Endothelial cell of umbilical vein (primary cell): ENCODE measurements around the gene ALB. TPM values are rescaled to one million over a fixed set of nuclear protein-coding genes. Genes with fewer than 3 reads are reported as not detected.

Experiments
- BruUV-seq: library from RNA; stranded (reverse); fragments of 400-500 nt; replicated peaks from 2 replicates; lab custom pipeline; 2021; lab: Mats Ljungman, UMichigan
- CTCF ChIA-PET: fragments of 300-600, 350-600 bp; sonication (Branson Sonifier 250); formaldehyde crosslinking; loops from one replicate; lab custom pipeline; 2021; ENCODE audit warnings: antibody characterized with exemption, inconsistent platforms; lab: Charles Lee
- POLR2A ChIA-PET: fragments of 300-600, 350-600 bp; sonication (Branson Sonifier 250); formaldehyde crosslinking; loops from one replicate; lab custom pipeline; 2021; ENCODE audit warnings: antibody characterized with exemption, inconsistent platforms; lab: Charles Lee
- DNase-seq: peaks from one replicate; pipeline ENCODE4 v3.0.0-alpha.2; 2011; ENCODE audit warnings: low read depth, low spot score
- FAIRE-seq: peaks from 2 replicates; lab custom pipeline; 2011; peaks lifted over from hg19 to GRCh38; lab: Jason Lieb, UNC
- H2AFZ ChIP-seq: 2 replicates; pipeline ENCODE4 v1.6.0; 2012; ENCODE audit warnings: low read depth, low read length, control low read depth, inconsistent platforms
- H3K27ac ChIP-seq: 2 replicates; pipeline ENCODE4 v1.5.1; 2011; ENCODE audit warnings: low read depth, mild to moderate bottlenecking, control low read depth, low read length, moderate library complexity; ENCODE audit not compliant: insufficient read depth
- H3K27me3 ChIP-seq, 2 experiments: 2 replicates each; pipeline versions ENCODE4 v1.6.0 to v1.6.1; 2011; ENCODE audit warnings: low read length in 2 of 2, mixed read lengths in 1 of 2; ENCODE audit not compliant: control insufficient read depth in 2 of 2, insufficient read depth in 2 of 2
- H3K36me3 ChIP-seq, 2 experiments: 2 replicates in 1 of 2; 3 replicates in 1 of 2; pipeline ENCODE4 v1.5.1; 2011; ENCODE audit warnings: low read length in 2 of 2, mild to moderate bottlenecking in 1 of 2, moderate library complexity in 1 of 2; ENCODE audit not compliant: control insufficient read depth in 2 of 2, insufficient read depth in 2 of 2; ENCODE audit errors: extremely low read depth in 1 of 2
- H3K4me1 ChIP-seq: 3 replicates; pipeline ENCODE4 v1.5.1; 2011; ENCODE audit warnings: mild to moderate bottlenecking, low read length; ENCODE audit not compliant: control insufficient read depth, insufficient read depth; ENCODE audit errors: extremely low read depth
- H3K4me2 ChIP-seq: 2 replicates; pipeline ENCODE4 v1.6.1; 2011; ENCODE audit warnings: low read length, control low read depth, mixed read lengths; ENCODE audit not compliant: insufficient read depth
- H3K4me3 ChIP-seq, 3 experiments: fragments of 200-600 bp in 1 of 3; sonication (generic), shearing (Covaris generic) in 1 of 3; replicated peaks in 1 of 3; 2 replicates each; pipeline ENCODE4 v1.5.1; 2011 to 2016; ENCODE audit warnings: control low read depth in 3 of 3, low read length in 3 of 3, mild to moderate bottlenecking in 2 of 3, inconsistent platforms in 1 of 3, low read depth in 1 of 3, moderate library complexity in 1 of 3; ENCODE audit not compliant: insufficient read depth in 1 of 3
- H3K79me2 ChIP-seq: 2 replicates; pipeline ENCODE4 v1.6.0; 2012; ENCODE audit warnings: low read length, inconsistent platforms; ENCODE audit not compliant: control insufficient read depth, insufficient read depth
- H3K9ac ChIP-seq: replicated peaks from 2 replicates; pipeline ENCODE3; 2011; ENCODE audit warnings: low read length, control low read depth; ENCODE audit not compliant: insufficient read depth; ENCODE audit errors: extremely low read depth
- H3K9me1 ChIP-seq: replicated peaks from 3 replicates; pipeline ENCODE4 v1.6.0; 2011; ENCODE audit warnings: mild to moderate bottlenecking, low read length; ENCODE audit not compliant: control insufficient read depth, insufficient read depth; ENCODE audit errors: extremely low read depth
- H3K9me3 ChIP-seq: replicated peaks from 2 replicates; pipeline ENCODE4 v1.5.1; 2012; ENCODE audit warnings: low read length, inconsistent platforms; ENCODE audit not compliant: control insufficient read depth, insufficient read depth
- H4K20me1 ChIP-seq: replicated peaks from 2 replicates; pipeline ENCODE3; 2011; ENCODE audit warnings: mild to moderate bottlenecking, low read length; ENCODE audit not compliant: control insufficient read depth, insufficient read depth; ENCODE audit errors: extremely low read depth
- CTCF ChIP-seq, 2 donors: IDR thresholded peaks; 1 replicate in 1 of 2; 2 replicates in 1 of 2; pipeline ENCODE4 v1.5.1; 2011; ENCODE audit warnings: low read length in 2 of 2, mild to moderate bottlenecking in 2 of 2, moderate library complexity in 2 of 2, control low read depth in 1 of 2, inconsistent platforms in 1 of 2, low read depth in 1 of 2; ENCODE audit not compliant: insufficient read depth in 1 of 2; ENCODE audit errors: extremely low read depth in 1 of 2
- EZH2 ChIP-seq: IDR thresholded peaks from 2 replicates; pipeline ENCODE4 v1.6.1; 2012; ENCODE audit warnings: borderline replicate concordance, low read depth, mild to moderate bottlenecking, moderate library complexity, low read length, inconsistent platforms; ENCODE audit not compliant: severe bottlenecking
- FOS ChIP-seq: IDR thresholded peaks from 2 replicates; pipeline ENCODE4 v1.6.1; 2011; ENCODE audit warnings: mild to moderate bottlenecking, low read length, moderate library complexity, borderline replicate concordance; ENCODE audit not compliant: insufficient read depth
- GATA2 ChIP-seq: IDR thresholded peaks from 2 replicates; pipeline ENCODE4 v1.7.0; 2011; ENCODE audit warnings: low read depth, mild to moderate bottlenecking, moderate library complexity, mixed read lengths, low read length; ENCODE audit not compliant: insufficient read length, insufficient read depth
- JUN ChIP-seq: IDR thresholded peaks from 2 replicates; pipeline ENCODE4 v1.6.1; 2011; ENCODE audit warnings: borderline replicate concordance, low read depth; ENCODE audit not compliant: insufficient read length, insufficient read depth
- MYC ChIP-seq: IDR thresholded peaks from one replicate; pipeline ENCODE4 v1.6.1; 2011; ENCODE audit warnings: mild to moderate bottlenecking, low read depth, low read length
- POLR2A ChIP-seq: IDR thresholded peaks from 2 replicates; pipeline ENCODE4 v1.6.1; 2012; ENCODE audit warnings: low read depth, mild to moderate bottlenecking, control low read depth, low read length
- POLR2AphosphoS5 ChIP-seq: IDR thresholded peaks from 2 replicates; pipeline ENCODE4 v1.6.1; 2012; ENCODE audit warnings: low read depth, mild to moderate bottlenecking, control low read depth, low read length, moderate library complexity; ENCODE audit not compliant: insufficient read depth
- dilution Hi-C: fragments of 300-500 bp; cut with MboI; formaldehyde crosslinking; loops from one replicate; pipeline ENCODE4 v1.15.0; 2019; ENCODE audit warnings: low sequenced_read_pairs; ENCODE audit not compliant: extremely low pct_ligation_motif_present
- intact Hi-C: fragments of 100-400 bp; cut with micrococcal nuclease; formaldehyde crosslinking; loops from one replicate; pipeline ENCODE4 v1.10.0; 2022
- polyA plus RNA-seq, 4 experiments: library from polyadenylated mRNA; depleted of rRNA in 3 of 4; stranded (reverse) in 3 of 4; unstranded in 1 of 4; fragments of >200 nt; gene quantifications; 2 replicates each; pipeline versions ENCODE4 v1.2.1 to v1.2.3, GENCODE V29; 2011 to 2012; ENCODE audit warnings: missing spikeins in 1 of 4
- total RNA-seq: library from RNA; stranded (reverse); gene quantifications from 2 replicates; pipeline ENCODE4 v1.2.3, GENCODE V29; 2021
- TF ChIP-seq, protein P1 (sequence below): IDR thresholded peaks from 2 replicates; pipeline ENCODE4 v1.6.1; 2011; ENCODE audit not compliant: insufficient read depth, insufficient read length

Gene ALB
- total and polyA plus RNA-seq, 2 donors (not counting 3 experiments of a cell fraction or from before 2014, with no cell fraction given): not detected

DNA sequence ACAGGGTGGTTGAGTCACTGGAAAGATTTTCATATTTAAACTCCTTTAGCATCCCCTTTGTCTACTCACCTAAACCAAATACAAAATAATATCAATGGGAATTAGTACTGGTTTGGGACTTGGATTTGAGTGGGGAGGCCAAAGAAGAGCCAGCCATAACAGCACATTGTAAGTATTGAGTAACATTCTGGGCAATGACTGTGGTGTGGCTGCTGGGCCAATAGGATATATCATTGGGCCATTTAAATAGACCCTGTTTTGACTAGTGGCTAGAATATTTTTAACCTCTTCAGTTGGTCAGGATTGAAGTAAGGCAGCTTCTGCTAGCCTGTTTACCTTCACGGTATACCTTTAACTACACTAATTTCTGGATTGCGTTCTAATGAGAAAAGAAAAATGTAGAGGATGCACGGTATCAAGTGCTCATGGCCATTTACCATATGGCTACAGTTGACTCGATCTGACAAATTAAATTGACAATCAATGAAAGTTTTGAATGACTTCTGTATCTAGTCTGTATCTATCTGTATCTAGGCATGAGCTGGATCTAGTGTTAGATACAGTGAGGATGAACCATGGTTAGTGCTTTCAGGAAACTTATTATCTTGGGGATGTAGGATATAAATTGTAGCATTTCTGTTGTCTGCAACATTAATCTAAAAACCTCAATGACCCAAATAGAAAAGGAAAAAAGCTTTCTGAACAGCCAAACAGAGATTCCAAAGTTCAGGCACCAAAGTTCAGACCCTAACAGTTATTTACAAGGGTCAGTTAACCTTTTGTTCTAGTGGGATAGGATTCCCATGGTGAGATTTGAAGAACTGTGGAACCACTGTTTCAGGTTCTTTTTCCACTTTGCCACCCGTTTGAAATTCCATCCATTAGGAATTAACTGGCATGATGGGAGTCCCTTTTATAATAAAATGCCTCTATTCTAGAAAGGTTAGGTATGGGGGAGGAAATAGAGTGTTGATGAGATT is 6.8 kb upstream of the ALB start:
- dilution Hi-C loops (no loop called here), intact Hi-C loops (no loop called here)
- H3K4me1 ChIP-seq: no peaks in the 10 kb centered on the region
- H3K9ac ChIP-seq: no peak overlapping the region
- H2AFZ ChIP-seq: no peak overlapping the region
- no TSS peak for BruUV-seq
- no peaks in the 10 kb centered on the region for H3K36me3 ChIP-seq
- no peaks in the 10 kb centered on the region for H3K79me2 ChIP-seq
- H3K9me3 ChIP-seq: no peaks in the 10 kb centered on the region
- peaks cover 0 to 5% of the 10 kb centered on the region in 2 experiments for H3K27me3 ChIP-seq
- FAIRE-seq (no peak), DNase-seq (no peak)
- ChIA-PET POLR2A (no interaction called here), CTCF (no interaction called here)
- no peaks in the 10 kb centered on the region for H4K20me1 ChIP-seq
- no peaks in the 10 kb centered on the region for H3K9me1 ChIP-seq
- H3K4me3 ChIP-seq: no peak overlapping the region
- H3K4me2 ChIP-seq: no peak overlapping the region
- TF ChIP-seq, protein P1, sequence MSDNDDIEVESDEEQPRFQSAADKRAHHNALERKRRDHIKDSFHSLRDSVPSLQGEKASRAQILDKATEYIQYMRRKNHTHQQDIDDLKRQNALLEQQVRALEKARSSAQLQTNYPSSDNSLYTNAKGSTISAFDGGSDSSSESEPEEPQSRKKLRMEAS: no peak
- no peak for TF ChIP-seq POLR2A
- TF ChIP-seq JUN: no peak
- TF ChIP-seq FOS: no peak
- TF ChIP-seq EZH2: no peak
- no peak for TF ChIP-seq POLR2AphosphoS5
- TF ChIP-seq MYC: no peak
- no peak for TF ChIP-seq CTCF (IDR thresholded peaks at IDR 0.05; ENCODE audit: extremely low read depth in 1 of 2, insufficient read depth in 1 of 2, low read depth in 1 of 2, low read length in 2 of 2)
- no peak for TF ChIP-seq GATA2
- no peak overlapping the region for H3K27ac ChIP-seq
